ENCODE measurements around the gene MTERF2.
A peak's percentile ranks its signal among the peaks of the same experiment; 100 is the strongest.

The MTERF2 gene

GRCh38 chr12:106955377-106956047, 31.4 kb downstream of the MTERF2 start, which contains the start of gene TMEM263 (continued):
- no peak; the same call in 1 of the 2 replicates for TF ChIP-seq ZNF561 (tag by site-specific recombination; IDR thresholded peaks at IDR 0.05; ENCODE audit: borderline replicate concordance)
- TF ChIP-seq ZBTB20 (tag by site-specific recombination; IDR thresholded peaks at IDR 0.05) = peak; percentile 45; the same call in 1 of the 2 replicates
- no peak for TF ChIP-seq BCL11B (tag by site-specific recombination; IDR thresholded peaks at IDR 0.05; ENCODE audit: low read depth)
- no peak for TF ChIP-seq ZNF747 (tag by site-specific recombination; IDR thresholded peaks at IDR 0.05)
- 0 out of 2 replicates have a peak, but pooled peaks have one; percentile 36 for TF ChIP-seq ZNF626 (tag by site-specific recombination; IDR thresholded peaks at IDR 0.05)
- no peak for TF ChIP-seq PBX3 (CRISPR knock-in tag; IDR thresholded peaks at IDR 0.05)
- no peak for TF ChIP-seq ZNF391 (tag by site-specific recombination; IDR thresholded peaks at IDR 0.05; ENCODE audit: borderline replicate concordance, low read depth)
- peak; percentile 98 for TF ChIP-seq PATZ1 (tag by site-specific recombination; IDR thresholded peaks at IDR 0.05)
- TF ChIP-seq ZFP69B (tag by site-specific recombination; IDR thresholded peaks at IDR 0.05) = 0 out of 2 replicates have a peak, but pooled peaks have one; percentile 13
- peak; percentile 94 for TF ChIP-seq ZBTB6 (tag by site-specific recombination; IDR thresholded peaks at IDR 0.05)
- TF ChIP-seq ZBTB44 (tag by site-specific recombination; IDR thresholded peaks at IDR 0.05) = peak; percentile 46; the same call in 1 of the 2 replicates
- TF ChIP-seq ZNF221 (tag by site-specific recombination; IDR thresholded peaks at IDR 0.05; ENCODE audit: borderline replicate concordance) = no peak
- TF ChIP-seq ZNF473 (tag by site-specific recombination; IDR thresholded peaks at IDR 0.05) = no peak
- 0 out of 2 replicates have a peak, but pooled peaks have one; percentile 26 for TF ChIP-seq PRDM10 (tag by site-specific recombination; IDR thresholded peaks at IDR 0.05)
- peak; percentile 52; the same call in 1 of the 2 replicates for TF ChIP-seq KLF7 (tag by site-specific recombination; IDR thresholded peaks at IDR 0.05; ENCODE audit: borderline replicate concordance)
- TF ChIP-seq ZNF777 (tag by site-specific recombination; IDR thresholded peaks at IDR 0.05; ENCODE audit: borderline replicate concordance) = peak; percentile 72; the same call in 1 of the 2 replicates
- no peak for TF ChIP-seq ZNF529 (tag by site-specific recombination; IDR thresholded peaks at IDR 0.05; ENCODE audit: insufficient replicate concordance)
- no peak for TF ChIP-seq ZNF280D (tag by site-specific recombination; IDR thresholded peaks at IDR 0.05)
- TF ChIP-seq SP3 (tag by site-specific recombination; IDR thresholded peaks at IDR 0.05) = peak; percentile 79
- TF ChIP-seq ZFHX2 (tag by site-specific recombination; conservative IDR thresholded peaks at IDR 0.05) = peak; percentile 96
- peak; percentile 59; the same call in 1 of the 2 replicates for TF ChIP-seq ZNF501 (tag by site-specific recombination; IDR thresholded peaks at IDR 0.05)
- TF ChIP-seq WT1 (tag by site-specific recombination; IDR thresholded peaks at IDR 0.05) = no peak
- TF ChIP-seq KLF16 (tag by site-specific recombination; IDR thresholded peaks at IDR 0.05) = peak; percentile 13; the same call in 1 of the 2 replicates
- TF ChIP-seq ZNF596 (tag by site-specific recombination; IDR thresholded peaks at IDR 0.05) = peak; percentile 65; the same call in 1 of the 2 replicates
- TF ChIP-seq ZNF423 (tag by site-specific recombination; IDR thresholded peaks at IDR 0.05) = peak; percentile 86
- TF ChIP-seq ZNF416 (tag by site-specific recombination; IDR thresholded peaks at IDR 0.05) = no peak

Measured in HEK293 (cell line).